ENCODE results near the gene HNRNPH1.

HNRNPH1 gene

DNA sequence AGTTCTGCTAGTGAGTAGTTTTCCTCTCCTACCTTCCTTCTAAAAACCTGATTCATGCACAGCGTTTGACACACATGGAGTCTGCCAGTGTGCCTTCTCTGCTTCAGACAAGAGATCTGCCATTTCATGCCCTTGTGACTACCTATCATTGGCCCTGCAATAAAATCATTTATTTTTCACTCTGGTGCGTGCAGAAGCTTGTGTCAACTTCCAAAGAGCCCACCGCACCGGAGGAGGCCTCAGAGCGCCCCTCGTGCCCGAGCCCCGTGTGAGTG, 13.7 kb downstream of the HNRNPH1 start:
- TF ChIP-seq, protein P1, sequence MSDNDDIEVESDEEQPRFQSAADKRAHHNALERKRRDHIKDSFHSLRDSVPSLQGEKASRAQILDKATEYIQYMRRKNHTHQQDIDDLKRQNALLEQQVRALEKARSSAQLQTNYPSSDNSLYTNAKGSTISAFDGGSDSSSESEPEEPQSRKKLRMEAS (IDR thresholded peaks at IDR 0.05) = no peak
- TF ChIP-seq FOXM1 (IDR thresholded peaks at IDR 0.05; ENCODE audit: borderline replicate concordance, low read depth) (no peak), TEAD4 (IDR thresholded peaks at IDR 0.05) (no peak), NFIC (IDR thresholded peaks at IDR 0.05) (no peak), CREB1 (IDR thresholded peaks at IDR 0.05; ENCODE audit: low read depth) (no peak)

DNA sequence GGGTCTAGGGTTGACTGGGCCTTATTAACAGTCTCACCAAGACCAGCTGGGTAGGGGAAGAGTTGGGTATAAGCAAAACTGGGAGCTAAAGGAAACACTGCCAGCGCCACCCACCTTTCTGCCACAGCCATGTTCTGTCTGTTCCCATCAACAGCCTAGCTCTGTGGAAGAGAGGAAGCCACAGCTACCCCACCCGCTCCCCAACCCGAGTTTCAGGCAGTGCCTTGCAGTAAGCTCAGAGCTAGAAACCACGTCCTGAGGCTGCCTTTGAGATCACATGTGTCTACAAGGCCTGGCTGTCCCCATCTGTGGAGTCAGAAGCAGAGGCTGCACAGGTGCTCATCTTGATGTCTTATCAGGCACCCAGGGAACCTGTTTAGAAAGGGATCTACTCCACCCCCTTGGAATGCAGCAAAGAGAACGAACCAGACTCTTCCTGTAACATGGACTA, 15.3 kb downstream of the HNRNPH1 start:
- TF ChIP-seq EP300 (IDR thresholded peaks at IDR 0.05; ENCODE audit: borderline replicate concordance) (no peak), FOXM1 (IDR thresholded peaks at IDR 0.05; ENCODE audit: borderline replicate concordance, low read depth) (no peak), CREB1 (IDR thresholded peaks at IDR 0.05; ENCODE audit: low read depth) (no peak), TEAD4 (IDR thresholded peaks at IDR 0.05) (no peak), TCF12 (IDR thresholded peaks at IDR 0.05; ENCODE audit: low read depth) (no peak), TAF1 (IDR thresholded peaks at IDR 0.05; ENCODE audit: low read depth) (no peak), YY1 (IDR thresholded peaks at IDR 0.05; ENCODE audit: low read depth) (no peak), EGR1 (IDR thresholded peaks at IDR 0.05) (no peak), RAD21 (IDR thresholded peaks at IDR 0.05; ENCODE audit: low read depth) (no peak), ZBTB7A (IDR thresholded peaks at IDR 0.05; ENCODE audit: low read depth) (no peak), CEBPB (IDR thresholded peaks at IDR 0.05) (no peak), NFIC (IDR thresholded peaks at IDR 0.05) (no peak)
- TF ChIP-seq, protein P2, sequence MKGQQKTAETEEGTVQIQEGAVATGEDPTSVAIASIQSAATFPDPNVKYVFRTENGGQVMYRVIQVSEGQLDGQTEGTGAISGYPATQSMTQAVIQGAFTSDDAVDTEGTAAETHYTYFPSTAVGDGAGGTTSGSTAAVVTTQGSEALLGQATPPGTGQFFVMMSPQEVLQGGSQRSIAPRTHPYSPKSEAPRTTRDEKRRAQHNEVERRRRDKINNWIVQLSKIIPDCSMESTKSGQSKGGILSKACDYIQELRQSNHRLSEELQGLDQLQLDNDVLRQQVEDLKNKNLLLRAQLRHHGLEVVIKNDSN (IDR thresholded peaks at IDR 0.05) = no peak
- TF ChIP-seq, protein P3, sequence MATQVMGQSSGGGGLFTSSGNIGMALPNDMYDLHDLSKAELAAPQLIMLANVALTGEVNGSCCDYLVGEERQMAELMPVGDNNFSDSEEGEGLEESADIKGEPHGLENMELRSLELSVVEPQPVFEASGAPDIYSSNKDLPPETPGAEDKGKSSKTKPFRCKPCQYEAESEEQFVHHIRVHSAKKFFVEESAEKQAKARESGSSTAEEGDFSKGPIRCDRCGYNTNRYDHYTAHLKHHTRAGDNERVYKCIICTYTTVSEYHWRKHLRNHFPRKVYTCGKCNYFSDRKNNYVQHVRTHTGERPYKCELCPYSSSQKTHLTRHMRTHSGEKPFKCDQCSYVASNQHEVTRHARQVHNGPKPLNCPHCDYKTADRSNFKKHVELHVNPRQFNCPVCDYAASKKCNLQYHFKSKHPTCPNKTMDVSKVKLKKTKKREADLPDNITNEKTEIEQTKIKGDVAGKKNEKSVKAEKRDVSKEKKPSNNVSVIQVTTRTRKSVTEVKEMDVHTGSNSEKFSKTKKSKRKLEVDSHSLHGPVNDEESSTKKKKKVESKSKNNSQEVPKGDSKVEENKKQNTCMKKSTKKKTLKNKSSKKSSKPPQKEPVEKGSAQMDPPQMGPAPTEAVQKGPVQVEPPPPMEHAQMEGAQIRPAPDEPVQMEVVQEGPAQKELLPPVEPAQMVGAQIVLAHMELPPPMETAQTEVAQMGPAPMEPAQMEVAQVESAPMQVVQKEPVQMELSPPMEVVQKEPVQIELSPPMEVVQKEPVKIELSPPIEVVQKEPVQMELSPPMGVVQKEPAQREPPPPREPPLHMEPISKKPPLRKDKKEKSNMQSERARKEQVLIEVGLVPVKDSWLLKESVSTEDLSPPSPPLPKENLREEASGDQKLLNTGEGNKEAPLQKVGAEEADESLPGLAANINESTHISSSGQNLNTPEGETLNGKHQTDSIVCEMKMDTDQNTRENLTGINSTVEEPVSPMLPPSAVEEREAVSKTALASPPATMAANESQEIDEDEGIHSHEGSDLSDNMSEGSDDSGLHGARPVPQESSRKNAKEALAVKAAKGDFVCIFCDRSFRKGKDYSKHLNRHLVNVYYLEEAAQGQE (IDR thresholded peaks at IDR 0.05; ENCODE audit: low read depth) = no peak
- TF ChIP-seq, protein P1 (IDR thresholded peaks at IDR 0.05) = no peak

DNA sequence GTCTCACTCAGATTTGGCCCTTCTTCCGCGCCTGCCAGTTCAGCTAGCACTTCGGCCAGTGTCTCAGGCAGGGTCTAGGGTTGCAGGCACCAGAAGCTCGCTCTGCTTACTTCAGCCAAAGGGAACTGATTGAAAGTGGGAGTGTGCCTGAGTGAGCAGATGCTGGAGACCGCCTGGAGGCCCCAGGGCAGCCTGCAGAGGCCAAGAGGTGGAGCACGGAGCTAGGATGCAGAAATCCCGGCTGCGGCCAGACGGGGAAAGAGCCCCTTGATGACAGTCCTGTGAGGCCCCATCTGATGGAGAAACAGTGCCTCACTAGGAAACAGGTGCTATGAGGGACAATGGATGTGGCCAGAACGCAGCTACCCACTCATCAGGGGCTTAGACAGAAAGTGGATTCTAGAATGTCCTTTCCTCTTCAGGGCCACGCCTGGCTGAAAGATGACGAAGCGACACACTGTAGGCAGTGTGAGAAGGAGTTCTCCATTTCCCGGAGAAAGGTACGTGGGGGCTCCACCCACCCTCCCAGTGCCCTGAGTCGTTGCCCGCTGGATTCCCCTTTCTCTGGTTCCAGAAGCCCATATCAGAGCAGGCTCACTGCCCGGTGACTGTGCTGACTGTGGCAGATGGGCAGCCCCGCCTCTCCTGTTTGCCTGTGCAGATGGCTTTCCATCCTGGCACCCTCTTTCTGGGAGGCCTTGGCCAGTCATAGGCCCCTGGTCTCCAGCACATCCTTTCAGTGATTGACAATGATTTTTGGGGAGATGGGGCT, 16.1 kb downstream of the HNRNPH1 start:
- no peak for TF ChIP-seq EP300 (IDR thresholded peaks at IDR 0.05; ENCODE audit: borderline replicate concordance)
- TF ChIP-seq, protein P1 (IDR thresholded peaks at IDR 0.05) = peak; percentile 31; the same call in 1 of the 2 replicates

DNA sequence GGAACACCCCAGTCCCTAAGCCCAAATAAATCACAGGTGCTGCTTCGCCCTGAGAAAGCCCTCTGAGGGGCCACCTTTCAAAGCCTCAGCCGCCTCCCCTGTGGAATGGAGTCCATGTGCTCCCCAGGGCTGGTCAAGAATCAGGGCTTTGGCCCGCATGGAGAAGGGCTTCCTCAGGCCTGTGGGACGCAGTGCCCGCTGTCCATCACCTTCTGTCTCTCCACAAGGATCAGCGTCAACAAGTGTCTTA, 16.6 kb downstream of the HNRNPH1 start:
- TF ChIP-seq TCF12 (IDR thresholded peaks at IDR 0.05; ENCODE audit: low read depth) (no peak), ZBTB7A (IDR thresholded peaks at IDR 0.05; ENCODE audit: low read depth) (no peak), TEAD4 (IDR thresholded peaks at IDR 0.05) (no peak)
- TF ChIP-seq, protein P1 (IDR thresholded peaks at IDR 0.05) = no peak
- TF ChIP-seq, protein P2 (IDR thresholded peaks at IDR 0.05) = no peak
- TF ChIP-seq, protein P3 (IDR thresholded peaks at IDR 0.05; ENCODE audit: low read depth) = no peak

DNA sequence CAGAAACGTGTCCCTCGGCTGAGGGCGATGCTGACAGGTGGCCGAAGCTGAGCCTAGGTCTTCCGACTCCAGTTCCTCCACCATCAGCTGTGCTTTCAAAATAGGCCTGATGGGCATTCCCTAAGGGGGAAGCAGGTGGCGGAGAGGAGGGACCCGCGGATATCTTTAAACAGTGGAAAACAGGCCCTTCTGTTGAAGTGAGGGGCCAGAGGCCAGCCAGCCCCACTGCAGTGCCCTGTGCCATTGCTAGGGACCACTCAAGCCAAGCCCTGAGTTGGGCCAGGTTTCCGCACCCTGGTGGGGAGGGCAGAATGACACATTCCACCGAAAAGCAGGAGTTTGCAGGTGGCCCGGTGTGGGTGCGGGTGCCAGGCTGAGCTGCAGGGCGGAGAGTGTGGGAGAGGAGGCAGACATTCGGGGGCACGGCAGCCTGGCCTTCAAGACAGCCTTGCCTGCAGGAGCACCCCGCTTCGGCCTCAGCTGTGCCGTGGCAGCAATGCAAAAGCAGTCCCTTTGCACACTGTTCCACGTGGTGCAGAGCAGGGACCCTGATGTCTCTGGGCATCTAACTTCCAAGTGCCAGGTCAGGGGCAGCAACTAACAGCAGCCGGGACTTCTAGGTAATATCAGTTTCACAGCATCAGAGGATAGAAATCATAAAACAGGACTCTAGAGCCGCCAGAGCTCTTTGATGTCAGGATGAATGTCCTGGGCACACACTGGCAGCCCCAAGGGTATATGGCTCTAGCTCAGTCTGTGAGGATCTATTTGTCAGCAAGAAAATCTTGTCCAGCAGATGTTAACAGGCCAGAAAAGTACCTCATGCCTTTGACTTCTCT, 17.2 kb downstream of the HNRNPH1 start:
- TF ChIP-seq TEAD4 (IDR thresholded peaks at IDR 0.05) (no peak), TCF12 (IDR thresholded peaks at IDR 0.05; ENCODE audit: low read depth) (no peak), TAF1 (IDR thresholded peaks at IDR 0.05; ENCODE audit: low read depth) (no peak), ZBTB7A (IDR thresholded peaks at IDR 0.05; ENCODE audit: low read depth) (no peak), EGR1 (IDR thresholded peaks at IDR 0.05) (no peak), EP300 (IDR thresholded peaks at IDR 0.05; ENCODE audit: borderline replicate concordance) (no peak)
- TF ChIP-seq, protein P3 (IDR thresholded peaks at IDR 0.05; ENCODE audit: low read depth) = no peak
